HK-2 (cell line): ENCODE results near the gene UNCX.
"Not testable (repeated sequence)": the region's sequence is repeated elsewhere in the genome, so short reads cannot be mapped to it uniquely, and the experiment has no call there.

Experiments used
- DNase-seq: peaks from one replicate; pipeline ENCODE4 v3.0.0-alpha.2; 2018; ENCODE audit not compliant: unreplicated experiment

Gene UNCX

GRCh38 chr7:1232623-1233332 is at the start of gene UNCX:
Gene UNCX (plus strand): TSS chr7:1232872. CDS start chr7:1233018, 146 bp downstream.
- DNase-seq = no peak

DNA sequence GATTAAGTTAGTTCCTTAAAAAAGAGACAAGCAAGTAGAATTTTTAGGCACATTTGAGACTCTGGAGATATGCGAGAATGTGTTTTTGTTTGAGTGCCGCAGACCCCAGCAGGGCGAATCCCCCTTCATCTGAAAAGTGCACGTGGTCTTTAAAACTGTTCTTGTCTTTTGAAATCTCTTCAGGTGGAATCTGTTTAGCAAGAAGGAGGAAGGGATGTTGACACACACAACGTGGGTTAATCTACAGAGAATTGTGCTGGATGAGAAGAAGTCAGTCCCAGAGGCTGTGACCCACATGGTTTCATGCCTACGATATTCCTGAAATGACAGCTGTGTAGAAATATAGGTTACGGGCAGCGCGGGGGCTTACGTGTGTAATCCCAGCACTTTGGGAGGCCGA is 45.5 kb upstream of the UNCX start:
- no peak for DNase-seq

GRCh38 chr7:1188720-1189294 is 43.9 kb upstream of the UNCX start:
- no peak for DNase-seq

DNA sequence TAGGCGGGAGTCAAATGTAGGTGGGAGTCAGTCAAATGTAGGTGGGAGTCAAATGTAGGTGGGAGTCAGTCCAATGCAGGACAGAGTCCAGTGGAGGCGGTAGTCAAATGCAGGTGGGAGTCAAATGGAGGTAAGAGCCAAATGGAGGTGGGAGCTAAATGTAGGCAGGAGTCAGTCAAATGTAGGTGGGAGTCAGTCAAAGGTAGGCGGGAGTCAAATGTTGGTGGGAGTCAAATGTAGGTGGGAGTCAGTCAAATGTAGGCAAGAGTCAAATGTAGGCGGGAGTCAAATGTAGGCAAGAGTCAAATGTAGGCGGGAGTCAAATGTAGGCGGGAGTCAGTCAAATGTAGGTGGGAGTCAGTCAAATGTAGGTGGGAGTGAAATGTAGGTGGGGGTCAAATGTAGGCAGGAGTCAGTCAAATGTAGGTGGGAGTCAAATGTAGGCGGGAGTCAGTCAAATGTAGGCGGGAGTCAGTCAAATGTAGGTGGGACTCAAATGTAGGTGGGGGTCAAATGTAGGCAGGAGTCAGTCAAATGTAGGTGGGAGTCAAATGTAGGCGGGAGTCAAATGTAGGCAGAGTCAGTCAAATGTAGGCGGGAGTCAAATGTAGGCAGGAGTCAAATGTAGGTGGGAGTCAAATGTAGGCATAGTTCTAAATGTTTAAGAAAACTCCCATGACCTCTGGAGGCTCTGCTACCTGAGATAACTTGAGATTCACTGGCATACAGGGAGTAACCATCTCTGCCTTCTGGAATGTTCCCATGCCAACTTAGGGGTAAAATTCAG is 42.5 kb upstream of the UNCX start:
- no peak for DNase-seq

DNA sequence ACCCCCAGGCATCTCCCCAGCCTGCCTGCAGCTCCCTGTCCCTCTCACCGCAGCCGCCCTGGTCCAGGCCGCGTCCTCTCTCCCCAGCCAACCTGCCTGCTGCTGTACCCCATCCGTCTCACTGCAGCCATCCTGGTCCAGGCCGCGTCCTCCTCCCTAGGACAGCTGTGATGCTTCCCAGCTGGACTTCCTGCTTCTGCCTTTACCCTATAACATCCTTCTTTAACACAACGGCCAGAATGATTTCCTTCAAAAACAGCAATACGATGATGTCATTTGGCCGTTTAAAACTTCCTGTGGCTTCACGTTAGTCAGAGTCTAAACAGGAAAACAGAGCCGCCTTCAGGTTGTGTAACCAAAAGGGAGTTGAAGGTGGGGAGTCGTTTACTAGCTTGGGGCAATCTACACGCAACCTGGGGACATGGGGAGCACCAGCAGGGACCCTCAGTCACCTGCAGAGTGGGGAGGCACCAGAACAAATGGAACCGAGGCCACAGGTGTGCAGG is 40.4 kb upstream of the UNCX start:
- DNase-seq = peak; percentile 6

DNA sequence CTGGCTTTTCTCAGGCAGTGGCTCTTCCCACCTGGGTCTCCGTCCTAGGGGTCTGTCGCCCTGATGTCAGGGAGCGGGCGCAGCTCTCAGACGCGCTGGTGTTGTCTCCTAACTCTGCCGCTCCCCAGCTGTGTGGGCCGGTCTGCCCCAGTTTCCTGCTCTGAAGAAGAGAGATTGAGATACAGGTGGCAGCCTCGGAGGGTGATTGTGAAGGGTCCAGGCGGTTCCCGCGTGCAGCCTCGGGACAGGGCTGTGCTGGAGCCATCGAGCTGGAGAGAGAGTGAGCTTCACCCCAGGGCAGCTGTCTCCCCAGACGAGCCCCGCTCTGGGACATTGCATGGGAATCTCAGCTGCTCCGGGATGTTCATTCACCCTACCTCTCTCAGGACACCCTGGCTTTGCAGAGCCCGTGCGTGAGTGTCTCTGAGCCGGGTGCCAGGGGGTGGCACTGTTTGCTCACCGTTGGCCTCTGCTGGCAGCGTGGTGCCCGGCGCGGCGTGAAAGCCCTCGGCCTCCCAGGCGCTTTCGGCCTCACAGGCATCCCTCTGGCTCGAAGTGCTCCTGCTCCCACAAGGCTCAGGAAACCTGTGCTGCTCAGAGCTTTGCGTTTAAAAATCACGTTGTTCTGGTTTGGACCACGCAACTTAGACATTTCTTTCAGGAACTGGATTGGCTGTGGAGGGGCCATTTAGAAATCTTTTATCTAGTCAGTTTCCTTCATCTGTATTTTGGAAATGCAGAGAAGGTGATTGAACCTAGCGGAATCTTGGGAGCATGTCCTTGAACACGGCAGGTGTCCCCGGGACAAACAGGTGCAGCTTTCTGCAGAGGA is 38.9 kb upstream of the UNCX start:
- peak; percentile 60 for DNase-seq

DNA sequence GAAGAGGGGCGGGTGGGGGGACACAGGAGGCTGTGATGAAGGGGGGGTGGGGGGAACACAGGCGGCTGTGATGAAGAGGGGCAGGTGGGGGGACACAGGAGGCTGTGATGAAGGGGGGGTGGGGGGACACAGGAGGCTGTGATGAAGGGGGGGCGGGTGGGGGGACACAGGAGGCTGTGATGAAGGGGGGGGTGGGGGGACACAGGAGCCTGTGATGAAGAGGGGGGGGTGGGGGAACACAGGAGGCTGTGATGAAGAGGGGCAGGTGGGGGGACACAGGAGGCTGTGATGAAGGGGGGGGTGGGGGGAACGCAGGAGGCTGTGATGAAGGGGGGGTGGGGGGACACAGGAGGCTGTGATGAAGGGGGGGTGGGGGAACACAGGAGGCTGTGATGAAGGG is 36.2 kb upstream of the UNCX start:
- DNase-seq = not testable (repeated sequence)

- DNase-seq = no peak
Measured at GRCh38 chr7:1196950-1197349, 35.7 kb upstream of the UNCX start.

DNA sequence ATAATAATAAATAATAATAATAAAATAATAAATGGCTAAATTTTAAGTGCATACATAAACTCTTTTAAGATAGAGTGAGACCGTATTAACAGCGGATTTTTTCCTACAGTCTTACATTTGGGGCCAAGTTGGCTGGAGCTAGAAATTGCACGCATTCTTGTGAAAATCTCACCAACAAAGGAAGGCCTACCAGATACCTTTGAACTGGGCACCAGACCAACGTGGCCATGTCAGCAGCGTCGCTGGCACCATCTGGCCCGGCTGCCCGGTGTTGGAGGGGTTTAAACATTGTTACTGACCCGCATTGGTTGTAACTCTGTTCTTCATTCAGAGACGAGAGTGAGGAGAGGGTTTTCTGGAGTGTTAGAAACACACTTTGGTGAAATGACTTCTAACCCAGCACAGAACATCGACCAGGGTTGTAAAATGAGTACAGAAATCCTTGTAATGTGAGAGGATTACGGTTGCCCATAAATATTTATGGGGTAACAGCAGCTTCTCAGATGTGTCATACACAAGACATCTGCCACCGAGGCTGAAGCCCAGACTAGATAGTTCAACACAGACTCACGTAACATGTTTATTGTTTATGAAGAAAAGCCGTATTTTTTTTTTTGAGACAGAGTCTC is 34.6 kb upstream of the UNCX start:
- DNase-seq = no peak

GRCh38 chr7:1200045-1200444 is 32.6 kb upstream of the UNCX start:
- no peak for DNase-seq

- DNase-seq = no peak
Measured at GRCh38 chr7:1201916-1202315, 30.8 kb upstream of the UNCX start.

DNA sequence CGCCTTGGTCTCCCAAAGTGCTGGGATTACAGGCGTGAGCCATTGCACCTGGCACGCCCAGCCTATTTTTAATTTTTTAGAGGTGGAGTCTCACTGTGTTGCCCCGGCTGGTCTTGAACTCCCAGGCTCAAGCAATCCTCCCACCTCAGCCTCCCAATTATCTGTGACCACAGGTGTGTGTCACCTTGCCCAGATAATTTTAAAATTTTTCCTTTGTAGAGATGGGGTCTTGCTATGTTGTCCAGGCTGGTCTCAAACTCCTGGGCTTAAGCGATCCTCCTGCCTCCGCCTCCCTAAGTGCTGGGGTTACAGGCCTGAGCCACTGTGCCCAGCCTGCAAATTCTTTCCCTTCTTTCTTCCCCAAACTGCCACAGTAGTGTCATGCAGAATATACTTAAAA is 29.8 kb upstream of the UNCX start:
- DNase-seq = not testable (repeated sequence)

- DNase-seq = no peak
Measured at GRCh38 chr7:1204460-1205140, 28.1 kb upstream of the UNCX start.

DNA sequence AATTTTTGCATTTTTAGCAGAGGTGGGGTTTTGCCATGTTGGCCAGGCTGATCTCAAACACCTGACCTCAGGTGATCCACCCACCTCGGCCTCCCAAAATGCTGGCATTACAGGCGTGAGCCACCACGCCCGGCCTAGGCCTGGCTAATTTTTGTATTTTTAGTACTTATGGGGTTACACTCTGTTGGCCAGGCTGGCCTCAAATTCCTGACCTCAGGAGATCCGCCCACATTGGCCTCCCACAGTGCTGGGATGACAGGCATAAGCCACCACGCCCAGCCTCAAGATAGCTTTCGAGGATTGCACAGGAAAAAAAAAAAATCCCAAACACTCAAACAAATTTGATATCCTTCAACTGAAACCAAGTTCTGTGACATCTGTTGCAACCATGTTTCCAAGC is 26.9 kb upstream of the UNCX start:
- DNase-seq = not testable (repeated sequence)

DNA sequence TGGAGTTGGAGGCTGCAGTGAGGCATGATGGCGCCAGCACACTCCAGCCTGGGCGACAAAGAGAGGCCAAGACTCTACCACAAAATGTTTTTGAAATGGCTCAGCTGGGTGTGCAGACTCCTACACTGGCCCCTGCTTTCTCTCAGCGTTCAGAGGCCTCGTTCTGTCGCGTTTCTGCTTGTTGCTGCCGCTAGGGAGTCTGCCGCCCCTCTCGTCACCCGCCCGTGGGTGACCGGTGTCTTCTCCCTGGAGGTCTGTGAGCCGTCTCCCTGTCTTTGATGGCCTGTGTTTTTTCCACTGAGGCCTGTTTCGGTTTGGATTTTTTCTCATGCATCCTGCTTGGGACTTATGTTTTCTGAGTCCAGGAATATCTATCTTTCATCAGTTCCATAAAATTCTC is 23.6 kb upstream of the UNCX start:
- DNase-seq = no peak

- DNase-seq = no peak
Measured at GRCh38 chr7:1210321-1210978, 22.2 kb upstream of the UNCX start.

- DNase-seq = no peak
Measured at GRCh38 chr7:1210979-1211608, 21.6 kb upstream of the UNCX start.

- DNase-seq = no peak
Measured at GRCh38 chr7:1211611-1212010, 21.1 kb upstream of the UNCX start.

DNA sequence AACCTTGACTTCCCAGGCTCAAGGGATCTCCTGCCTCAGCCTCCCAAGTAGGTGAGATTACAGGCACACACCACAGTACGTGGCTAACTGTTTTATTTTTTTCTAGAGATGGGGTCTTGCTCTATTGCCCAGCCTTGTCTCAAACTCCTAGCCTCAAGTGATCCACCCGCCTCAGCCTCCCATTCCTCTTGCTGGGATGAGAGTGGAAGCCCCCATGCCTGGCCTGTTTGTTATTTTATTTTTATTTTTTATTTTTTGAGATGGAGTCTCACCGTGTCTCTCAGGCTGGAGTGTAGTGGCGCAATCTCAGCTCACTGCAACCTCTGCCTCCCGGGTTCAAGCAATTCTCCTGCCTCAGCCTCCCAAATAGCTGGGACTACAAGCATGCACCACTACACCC is 20.6 kb upstream of the UNCX start:
- DNase-seq = not testable (repeated sequence)

DNA sequence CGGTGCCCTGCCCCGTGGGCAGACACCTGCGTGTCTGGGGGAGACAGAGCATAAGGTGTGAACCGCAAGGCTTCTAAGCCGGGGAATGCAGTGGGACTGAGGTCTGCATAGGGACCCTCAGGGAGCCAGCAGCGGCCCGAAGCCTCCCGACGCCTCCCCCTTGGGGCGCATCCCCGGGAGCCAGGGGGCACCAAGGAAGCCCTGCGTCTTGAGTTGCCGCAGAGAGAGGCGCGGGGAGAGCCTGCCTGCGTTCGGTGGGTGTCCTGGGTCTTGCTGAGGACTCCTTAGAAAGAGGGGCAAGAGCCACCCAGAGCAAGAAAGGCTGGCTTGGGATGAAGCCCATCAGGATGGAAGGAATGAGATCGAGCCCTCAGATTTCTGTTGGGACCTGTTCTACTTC is 18.2 kb upstream of the UNCX start:
- DNase-seq = no peak
